HG03196 (cell line): Measurements from ENCODE around the gene SUPT4H1.

Experiments
- ATAC-seq: cut with Tn5 transposase; IDR thresholded peaks from one replicate; pipeline ENCODE4 v1.9.1; 2021; ENCODE audit not compliant: unreplicated experiment

Gene SUPT4H1

GRCh38 chr17:58330997-58331814 is 20.8 kb downstream of the SUPT4H1 start:
- ATAC-seq = no peak

GRCh38 chr17:58330538-58330996 is 21.4 kb downstream of the SUPT4H1 start:
- ATAC-seq = no peak

- peak; percentile 10 for ATAC-seq
Measured at GRCh38 chr17:58329810-58330537, 22.0 kb downstream of the SUPT4H1 start.

GRCh38 chr17:58329035-58329809 is 22.8 kb downstream of the SUPT4H1 start:
- peak; percentile 38 for ATAC-seq

- ATAC-seq = no peak
Measured at GRCh38 chr17:58328195-58329034, 23.6 kb downstream of the SUPT4H1 start, which contains the start of gene TSPOAP1. TSS of gene TSPOAP1 (minus strand) at chr17:58328795. CDS start at chr17:58327920, 875 bp downstream.

- ATAC-seq = no peak
Measured at GRCh38 chr17:58327363-58328194, 24.4 kb downstream of the SUPT4H1 start.

- no peak for ATAC-seq
Measured at GRCh38 chr17:58326609-58327362, 25.2 kb downstream of the SUPT4H1 start.

GRCh38 chr17:58325976-58326468 is 26.0 kb downstream of the SUPT4H1 start:
- ATAC-seq = no peak

- no peak for ATAC-seq
Measured at GRCh38 chr17:58325289-58325726, 26.7 kb downstream of the SUPT4H1 start.

GRCh38 chr17:58324409-58325288 is 27.4 kb downstream of the SUPT4H1 start:
- ATAC-seq = no peak

GRCh38 chr17:58324056-58324408 is 28.0 kb downstream of the SUPT4H1 start:
- ATAC-seq = no peak

- no peak for ATAC-seq
Measured at GRCh38 chr17:58323366-58324055, 28.5 kb downstream of the SUPT4H1 start.

- ATAC-seq = no peak
Measured at GRCh38 chr17:58322581-58323185, 29.3 kb downstream of the SUPT4H1 start.

- no peak for ATAC-seq
Measured at GRCh38 chr17:58321571-58322525, 30.2 kb downstream of the SUPT4H1 start.

- ATAC-seq = no peak
Measured at GRCh38 chr17:58320570-58321323, 31.3 kb downstream of the SUPT4H1 start.
